HL-60 (cell line): ENCODE results near the gene RBMS3.

ENCODE experiments used
- GABPA ChIP-seq: IDR thresholded peaks from 2 replicates; pipeline ENCODE4 v1.6.1; 2012; ENCODE audit warnings: low read depth
- POLR2AphosphoS5 ChIP-seq: IDR thresholded peaks from 2 replicates; pipeline ENCODE4 v1.6.1; 2012; ENCODE audit warnings: low read depth
- SPI1 ChIP-seq: IDR thresholded peaks from 2 replicates; pipeline ENCODE4 v1.6.1; 2012; ENCODE audit warnings: low read depth, mild to moderate bottlenecking, borderline replicate concordance
- TF ChIP-seq, protein P1 (sequence below): IDR thresholded peaks from one replicate; pipeline ENCODE4 v1.5.1; 2011; ENCODE audit warnings: low read length, control low read depth, inconsistent platforms; ENCODE audit not compliant: insufficient read depth
- TF ChIP-seq, protein P2 (sequence below): IDR thresholded peaks from 2 replicates; pipeline ENCODE4 v1.6.1; 2012; ENCODE audit warnings: low read depth; ENCODE audit not compliant: insufficient replicate concordance

DNA sequence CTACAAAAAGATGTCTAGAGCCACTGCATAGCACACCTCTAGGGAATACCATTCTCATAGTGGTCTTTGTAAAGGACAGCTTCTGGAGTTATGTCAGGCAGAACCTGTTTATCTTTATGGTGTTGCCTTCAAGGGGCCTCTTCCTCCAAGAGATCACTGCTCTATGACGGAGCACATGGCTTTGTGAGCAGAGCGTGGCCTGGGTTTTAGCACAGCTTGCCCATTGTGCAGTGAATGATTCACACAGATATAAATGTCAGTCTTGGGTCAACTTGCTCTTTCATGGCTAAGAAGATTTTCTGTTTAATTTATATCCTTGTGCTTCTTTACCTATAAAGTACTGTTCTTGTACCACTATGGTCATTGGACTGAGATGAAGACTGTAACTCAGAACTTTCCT is 41.5 kb upstream of the RBMS3 start:
- TF ChIP-seq, protein P1, sequence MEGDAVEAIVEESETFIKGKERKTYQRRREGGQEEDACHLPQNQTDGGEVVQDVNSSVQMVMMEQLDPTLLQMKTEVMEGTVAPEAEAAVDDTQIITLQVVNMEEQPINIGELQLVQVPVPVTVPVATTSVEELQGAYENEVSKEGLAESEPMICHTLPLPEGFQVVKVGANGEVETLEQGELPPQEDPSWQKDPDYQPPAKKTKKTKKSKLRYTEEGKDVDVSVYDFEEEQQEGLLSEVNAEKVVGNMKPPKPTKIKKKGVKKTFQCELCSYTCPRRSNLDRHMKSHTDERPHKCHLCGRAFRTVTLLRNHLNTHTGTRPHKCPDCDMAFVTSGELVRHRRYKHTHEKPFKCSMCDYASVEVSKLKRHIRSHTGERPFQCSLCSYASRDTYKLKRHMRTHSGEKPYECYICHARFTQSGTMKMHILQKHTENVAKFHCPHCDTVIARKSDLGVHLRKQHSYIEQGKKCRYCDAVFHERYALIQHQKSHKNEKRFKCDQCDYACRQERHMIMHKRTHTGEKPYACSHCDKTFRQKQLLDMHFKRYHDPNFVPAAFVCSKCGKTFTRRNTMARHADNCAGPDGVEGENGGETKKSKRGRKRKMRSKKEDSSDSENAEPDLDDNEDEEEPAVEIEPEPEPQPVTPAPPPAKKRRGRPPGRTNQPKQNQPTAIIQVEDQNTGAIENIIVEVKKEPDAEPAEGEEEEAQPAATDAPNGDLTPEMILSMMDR, result no peak
- TF ChIP-seq POLR2AphosphoS5, result no peak
- no peak for TF ChIP-seq GABPA
- TF ChIP-seq, protein P2, sequence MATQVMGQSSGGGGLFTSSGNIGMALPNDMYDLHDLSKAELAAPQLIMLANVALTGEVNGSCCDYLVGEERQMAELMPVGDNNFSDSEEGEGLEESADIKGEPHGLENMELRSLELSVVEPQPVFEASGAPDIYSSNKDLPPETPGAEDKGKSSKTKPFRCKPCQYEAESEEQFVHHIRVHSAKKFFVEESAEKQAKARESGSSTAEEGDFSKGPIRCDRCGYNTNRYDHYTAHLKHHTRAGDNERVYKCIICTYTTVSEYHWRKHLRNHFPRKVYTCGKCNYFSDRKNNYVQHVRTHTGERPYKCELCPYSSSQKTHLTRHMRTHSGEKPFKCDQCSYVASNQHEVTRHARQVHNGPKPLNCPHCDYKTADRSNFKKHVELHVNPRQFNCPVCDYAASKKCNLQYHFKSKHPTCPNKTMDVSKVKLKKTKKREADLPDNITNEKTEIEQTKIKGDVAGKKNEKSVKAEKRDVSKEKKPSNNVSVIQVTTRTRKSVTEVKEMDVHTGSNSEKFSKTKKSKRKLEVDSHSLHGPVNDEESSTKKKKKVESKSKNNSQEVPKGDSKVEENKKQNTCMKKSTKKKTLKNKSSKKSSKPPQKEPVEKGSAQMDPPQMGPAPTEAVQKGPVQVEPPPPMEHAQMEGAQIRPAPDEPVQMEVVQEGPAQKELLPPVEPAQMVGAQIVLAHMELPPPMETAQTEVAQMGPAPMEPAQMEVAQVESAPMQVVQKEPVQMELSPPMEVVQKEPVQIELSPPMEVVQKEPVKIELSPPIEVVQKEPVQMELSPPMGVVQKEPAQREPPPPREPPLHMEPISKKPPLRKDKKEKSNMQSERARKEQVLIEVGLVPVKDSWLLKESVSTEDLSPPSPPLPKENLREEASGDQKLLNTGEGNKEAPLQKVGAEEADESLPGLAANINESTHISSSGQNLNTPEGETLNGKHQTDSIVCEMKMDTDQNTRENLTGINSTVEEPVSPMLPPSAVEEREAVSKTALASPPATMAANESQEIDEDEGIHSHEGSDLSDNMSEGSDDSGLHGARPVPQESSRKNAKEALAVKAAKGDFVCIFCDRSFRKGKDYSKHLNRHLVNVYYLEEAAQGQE, result no peak
- TF ChIP-seq SPI1, result no peak
